ENCODE results near the gene LIN7C. TPM values are rescaled to one million over a fixed set of nuclear protein-coding genes. Genes with fewer than 3 reads are reported as not detected.
"Not testable (repeated sequence)": the region's sequence is repeated elsewhere in the genome, so short reads cannot be mapped to it uniquely, and the experiment has no call there.

Gene LIN7C
- total RNA-seq, 1 experiment from 2014 or later, result 70.6 TPM

DNA sequence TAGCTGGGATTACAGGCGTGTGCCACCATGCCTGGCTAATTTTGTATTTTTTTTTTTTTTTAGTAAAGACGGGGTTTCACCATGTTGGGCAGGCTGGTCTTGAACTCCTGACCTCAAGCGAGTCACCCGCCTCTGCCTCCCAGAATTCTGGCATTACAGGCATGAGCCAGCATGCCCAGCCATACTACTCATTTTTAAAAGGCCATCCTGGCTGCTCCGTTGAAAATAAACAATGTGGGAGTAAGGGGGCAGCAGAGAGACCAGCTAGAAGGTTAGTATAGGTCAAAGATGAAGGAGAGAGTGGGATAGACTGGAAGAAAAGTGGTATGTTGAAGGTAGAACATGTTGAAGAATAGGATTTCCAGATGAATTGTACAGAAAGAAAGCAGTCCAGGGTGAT is 17.6 kb upstream of the LIN7C start:
- Histone ChIP-seq H3K27me3 (no peaks in the 10 kb centered on the region), H3K27ac (no peak overlapping the region), H3K9me3 (replicated peaks) (peaks cover 6% of the 10 kb centered on the region; the same call in 1 of the 2 replicates), H3K36me3 (no peaks in the 10 kb centered on the region), H3K4me3 (no peak overlapping the region), H3K4me1 (0 out of 2 replicates have a peak, but pooled peaks cover 3% of the 10 kb centered on the region)
- DNase-seq, result peak; percentile 17 to 41

DNA sequence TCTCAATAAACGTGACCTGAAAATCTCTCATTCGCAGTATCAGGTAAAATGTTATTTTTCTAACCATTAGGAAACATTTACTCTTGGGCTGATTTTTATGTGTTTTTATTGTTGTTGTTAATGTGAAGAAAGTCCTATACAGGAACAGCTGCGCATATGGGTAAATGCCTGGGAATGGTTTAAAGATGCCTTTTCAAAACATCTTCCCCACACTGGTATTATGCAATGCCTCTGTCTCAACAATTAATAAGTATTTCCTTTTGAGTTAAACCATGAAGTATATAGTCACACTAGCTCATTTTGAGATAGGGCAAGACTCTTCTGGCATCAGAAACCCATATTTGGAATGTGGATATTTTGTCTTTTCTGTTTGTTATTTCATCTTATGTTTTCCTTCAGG is 13.7 kb upstream of the LIN7C start:
- 0 out of 2 replicates have a peak, but pooled peaks cover 3% of the 10 kb centered on the region for H3K4me1 ChIP-seq
- DNase-seq, result no peak
- H3K27me3 ChIP-seq, result no peaks in the 10 kb centered on the region
- H3K27ac ChIP-seq, result no peak overlapping the region
- H3K4me3 ChIP-seq, result no peak overlapping the region
- no peaks in the 10 kb centered on the region for H3K36me3 ChIP-seq
- H3K9me3 ChIP-seq (replicated peaks), result peaks cover 10% of the 10 kb centered on the region

DNA sequence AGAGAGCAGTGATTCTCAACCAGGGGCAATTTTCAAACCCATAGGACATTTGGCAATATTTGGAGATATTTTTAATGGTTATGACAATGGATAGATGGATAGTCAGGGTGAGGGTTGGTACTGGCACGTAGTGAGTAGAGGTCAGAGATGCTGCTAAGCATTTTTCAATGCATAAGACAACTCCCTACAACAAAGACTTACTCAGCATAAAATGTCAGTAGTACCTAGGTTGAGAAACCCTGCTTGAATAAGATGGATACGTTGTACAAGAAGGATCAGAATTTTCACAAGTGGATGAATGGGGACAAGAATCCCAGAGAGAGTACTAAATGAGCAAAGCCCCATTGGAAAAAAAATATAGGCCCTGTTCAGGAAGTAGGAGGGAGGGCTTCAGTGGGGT is 11.9 kb upstream of the LIN7C start:
- Histone ChIP-seq H3K36me3 (no peaks in the 10 kb centered on the region), H3K9me3 (replicated peaks) (peaks cover 13% of the 10 kb centered on the region), H3K27me3 (no peaks in the 10 kb centered on the region), H3K4me3 (no peak overlapping the region), H3K4me1 (peaks cover 12% of the 10 kb centered on the region), H3K27ac (no peak overlapping the region)
- DNase-seq, result no peak

DNA sequence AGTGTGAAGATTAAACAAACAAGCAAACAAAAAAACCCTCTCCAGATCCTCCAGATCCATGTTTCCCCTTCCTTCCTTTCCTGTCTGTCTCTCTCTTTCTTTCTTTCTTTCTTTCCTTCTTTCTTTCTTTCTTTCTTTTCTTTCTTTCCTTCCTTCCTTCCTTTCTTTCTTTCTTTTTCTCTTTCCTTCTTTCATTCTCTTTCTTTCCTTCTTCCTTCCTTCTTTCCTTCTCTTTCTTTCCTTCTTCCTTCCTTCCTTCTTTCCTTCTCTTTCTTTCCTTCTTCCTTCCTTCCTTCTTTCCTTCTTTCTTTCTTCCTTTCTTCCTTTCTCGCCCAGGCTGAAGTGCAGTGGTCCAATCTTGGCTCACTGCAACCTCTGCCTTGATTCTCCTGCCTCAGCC is 10.9 kb upstream of the LIN7C start:
- not testable (repeated sequence) for DNase-seq

DNA sequence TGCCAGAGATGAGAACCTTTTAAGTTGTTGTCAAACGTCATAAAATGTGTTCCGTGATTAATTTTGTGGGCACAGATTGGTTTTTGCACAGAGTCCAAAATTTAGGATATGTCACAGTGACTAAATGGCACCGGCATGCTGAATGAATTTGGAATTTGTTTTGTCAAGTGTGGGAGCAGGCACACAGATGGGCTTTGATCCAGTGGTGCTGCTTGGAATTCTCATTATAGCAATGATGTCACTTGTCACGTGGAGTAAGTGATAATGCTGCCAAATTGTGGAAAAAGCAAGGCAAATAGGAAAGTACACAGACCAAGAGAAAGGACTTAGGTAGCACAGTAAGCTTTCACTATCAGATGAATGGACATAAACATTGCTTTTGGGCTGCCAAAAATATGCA is 8.0 kb upstream of the LIN7C start:
- DNase-seq, result peak; percentile 36 to 50
- H3K27ac ChIP-seq, result peak overlapping the region; percentile 24; the same call in 1 of the 2 replicates
- 0 out of 2 replicates have a peak overlapping the region, but pooled peaks have one; percentile 0 for H3K4me3 ChIP-seq
- no peaks in the 10 kb centered on the region for H3K27me3 ChIP-seq
- peaks cover 7% of the 10 kb centered on the region for H3K9me3 ChIP-seq (replicated peaks)
- no peaks in the 10 kb centered on the region for H3K36me3 ChIP-seq
- peaks cover 11% of the 10 kb centered on the region for H3K4me1 ChIP-seq

More for the DNA sequence above, 10.9 kb upstream of the LIN7C start:
- not testable (repeated sequence) for H3K9me3 ChIP-seq (replicated peaks); H3K4me3 ChIP-seq; H3K27ac ChIP-seq; H3K36me3 ChIP-seq; H3K27me3 ChIP-seq
- peaks cover 11% of the 10 kb centered on the region for H3K4me1 ChIP-seq

DNA sequence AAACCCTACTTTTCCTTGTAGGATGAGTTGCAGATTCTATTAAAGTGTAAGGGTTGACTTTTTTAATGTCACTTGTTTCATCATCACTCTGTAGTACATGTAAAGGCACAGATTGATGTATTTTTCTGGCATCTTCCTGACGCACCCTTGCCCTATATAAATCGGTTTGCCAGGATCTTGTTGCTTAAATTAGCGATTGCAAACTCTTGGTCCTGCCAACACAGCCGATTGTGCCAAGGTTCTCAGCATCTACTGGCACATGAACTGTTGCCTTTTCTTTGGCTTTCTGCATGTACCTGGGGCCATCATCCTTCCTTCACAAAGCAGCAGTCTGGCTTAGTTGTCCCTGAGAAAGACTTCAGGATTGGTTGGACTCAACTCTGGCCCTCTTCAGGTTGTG is 7.5 kb upstream of the LIN7C start:
- Histone ChIP-seq H3K27ac (peak overlapping the region; percentile 24; the same call in 1 of the 2 replicates), H3K9me3 (replicated peaks) (peaks cover 7% of the 10 kb centered on the region), H3K36me3 (no peaks in the 10 kb centered on the region), H3K27me3 (no peaks in the 10 kb centered on the region), H3K4me3 (no peak overlapping the region), H3K4me1 (peaks cover 11% of the 10 kb centered on the region)
- DNase-seq, result no peak

DNA sequence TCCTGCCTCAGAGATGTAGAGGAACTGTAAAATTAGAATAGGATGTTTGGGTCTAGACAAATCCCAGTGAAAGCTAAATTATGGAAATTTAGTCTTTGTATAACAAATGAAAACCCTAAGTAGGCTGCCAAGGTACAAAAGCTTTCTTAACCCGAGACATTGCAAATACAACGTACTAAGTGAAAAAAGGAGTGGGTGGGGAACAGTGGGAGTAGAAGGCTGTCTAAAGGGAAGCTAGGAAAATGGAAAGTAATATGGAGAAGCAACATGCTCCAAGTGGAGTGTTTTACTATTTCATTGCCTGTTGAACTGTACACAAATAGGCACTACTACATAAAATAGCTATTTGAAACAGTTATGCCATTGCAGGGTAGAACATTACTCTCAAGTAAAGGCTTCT is 6.8 kb upstream of the LIN7C start:
- no peaks in the 10 kb centered on the region for H3K27me3 ChIP-seq
- H3K4me3 ChIP-seq, result no peak overlapping the region
- no peak overlapping the region for H3K27ac ChIP-seq
- H3K36me3 ChIP-seq, result no peaks in the 10 kb centered on the region
- H3K4me1 ChIP-seq, result peaks cover 11% of the 10 kb centered on the region
- H3K9me3 ChIP-seq (replicated peaks), result peaks cover 7% of the 10 kb centered on the region
- no peak for DNase-seq

DNA sequence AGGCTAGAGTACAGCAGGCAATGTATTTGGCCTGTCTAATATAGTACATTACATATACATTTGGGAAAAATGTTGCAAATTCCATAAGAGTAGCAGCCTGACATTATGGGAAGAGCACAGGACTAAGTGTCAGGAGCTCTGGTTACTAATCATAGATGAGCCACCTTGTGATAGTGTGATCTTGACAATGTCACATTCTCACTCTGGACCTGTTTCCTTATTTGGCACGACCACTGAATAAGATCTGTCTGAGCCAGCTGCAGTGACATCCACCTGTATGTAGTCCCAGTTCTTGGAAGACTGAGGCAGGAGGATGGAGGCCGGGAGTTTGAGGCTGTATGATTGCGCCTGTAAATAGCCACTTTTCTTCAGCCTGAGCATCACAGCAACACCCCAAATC is 5.7 kb upstream of the LIN7C start:
- Histone ChIP-seq H3K4me3 (no peak overlapping the region), H3K27ac (no peak overlapping the region), H3K27me3 (no peaks in the 10 kb centered on the region), H3K9me3 (replicated peaks) (peaks cover 7% of the 10 kb centered on the region), H3K4me1 (peaks cover 11% of the 10 kb centered on the region), H3K36me3 (no peaks in the 10 kb centered on the region)
- no peak for DNase-seq

DNA sequence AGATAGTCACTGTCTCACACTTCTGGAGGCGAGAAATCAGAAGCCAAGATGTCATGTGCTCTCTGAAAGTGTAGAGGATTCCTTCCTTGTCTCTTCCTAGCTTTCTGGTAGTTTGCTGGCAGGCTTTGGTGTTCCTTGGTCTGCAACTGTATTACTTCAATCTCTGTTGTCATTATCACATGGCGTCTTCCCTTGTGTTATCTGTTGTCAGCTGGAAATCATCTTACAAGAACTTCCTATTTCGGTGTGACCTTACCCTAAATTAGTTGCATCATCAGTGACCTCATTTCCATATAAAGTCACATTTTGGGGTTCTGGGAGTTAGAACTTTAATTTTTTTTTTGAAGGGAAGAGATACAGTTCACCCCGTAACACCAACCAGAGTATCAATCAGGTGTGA is 3.3 kb upstream of the LIN7C start:
- no peak for DNase-seq
- Histone ChIP-seq H3K36me3 (no peaks in the 10 kb centered on the region), H3K4me1 (peaks cover 11% of the 10 kb centered on the region), H3K4me3 (no peak overlapping the region), H3K27me3 (no peaks in the 10 kb centered on the region), H3K27ac (no peak overlapping the region), H3K9me3 (replicated peaks) (peaks cover under 1% of the 10 kb centered on the region; the same call in 1 of the 2 replicates)

DNA sequence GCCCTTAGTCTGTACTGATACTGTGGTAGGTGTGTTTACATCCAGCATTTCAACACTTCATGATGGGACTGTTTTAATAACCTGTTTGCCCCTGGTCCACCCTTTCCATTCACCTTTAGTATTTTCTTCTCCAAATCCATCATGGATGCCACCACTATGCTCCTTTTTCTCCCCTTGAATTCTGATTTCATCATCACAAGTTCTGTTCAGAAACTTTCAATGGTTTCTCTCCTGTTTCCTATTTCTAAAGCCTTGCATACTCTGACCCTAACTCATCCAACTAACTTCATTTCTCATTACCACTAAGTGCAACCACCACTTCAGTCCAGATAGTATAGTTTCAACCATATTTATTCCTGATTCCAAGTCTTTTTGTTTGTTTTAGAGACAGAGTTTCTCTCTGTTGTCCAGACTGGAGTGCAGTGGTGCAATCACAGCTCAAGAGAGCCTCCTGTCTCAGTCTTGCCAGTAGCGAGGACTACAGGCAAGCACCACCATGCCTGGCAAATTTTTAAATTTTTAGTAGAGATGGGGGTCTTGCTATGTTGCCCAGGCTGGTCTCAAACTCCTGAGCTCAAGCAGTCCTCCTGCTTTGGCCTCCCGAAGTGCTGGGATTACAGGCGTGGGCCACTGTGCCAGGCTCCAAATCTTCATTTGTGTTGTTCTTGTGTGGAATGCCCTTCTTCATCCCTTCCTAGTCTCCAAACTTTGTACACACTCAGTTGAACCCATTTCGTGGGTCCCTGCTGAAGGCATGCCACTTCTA is 1.2 kb upstream of the LIN7C start:
- no peaks in the 10 kb centered on the region for H3K4me1 ChIP-seq
- H3K36me3 ChIP-seq, result peaks cover 7% of the 10 kb centered on the region; the same call in 1 of the 2 replicates
- no peak overlapping the region for H3K27ac ChIP-seq
- DNase-seq, result no peak
- no peaks in the 10 kb centered on the region for H3K9me3 ChIP-seq (replicated peaks)
- no peaks in the 10 kb centered on the region for H3K27me3 ChIP-seq
- H3K4me3 ChIP-seq, result peak overlapping the region; percentile 85

DNA sequence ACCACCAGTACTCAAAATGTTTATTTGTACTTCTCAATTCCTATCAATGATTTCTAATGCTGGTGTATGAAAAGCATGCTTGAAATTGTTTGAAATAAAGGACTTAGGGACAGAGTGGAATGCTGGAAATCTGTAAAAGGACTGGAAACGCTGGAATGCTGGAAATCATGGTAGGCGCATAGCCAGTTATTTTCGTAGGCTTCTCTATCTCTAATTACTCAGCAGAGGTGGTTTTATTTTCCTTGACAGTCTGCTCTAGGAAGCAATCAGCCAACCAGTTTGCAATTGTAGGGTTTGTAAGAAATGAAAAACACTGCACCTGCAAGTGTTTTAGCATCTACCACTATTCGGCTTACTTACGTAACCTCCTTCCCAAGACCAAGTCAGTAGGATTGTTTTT is 788 bp downstream of the LIN7C start:
- H3K27me3 ChIP-seq, result no peaks in the 10 kb centered on the region
- H3K4me1 ChIP-seq, result no peaks in the 10 kb centered on the region
- H3K27ac ChIP-seq, result peak overlapping the region; percentile 64; the same call in 1 of the 2 replicates
- peaks cover 8% of the 10 kb centered on the region for H3K36me3 ChIP-seq
- H3K4me3 ChIP-seq, result peak overlapping the region; percentile 85
- DNase-seq, result no peak
- no peaks in the 10 kb centered on the region for H3K9me3 ChIP-seq (replicated peaks)

DNA sequence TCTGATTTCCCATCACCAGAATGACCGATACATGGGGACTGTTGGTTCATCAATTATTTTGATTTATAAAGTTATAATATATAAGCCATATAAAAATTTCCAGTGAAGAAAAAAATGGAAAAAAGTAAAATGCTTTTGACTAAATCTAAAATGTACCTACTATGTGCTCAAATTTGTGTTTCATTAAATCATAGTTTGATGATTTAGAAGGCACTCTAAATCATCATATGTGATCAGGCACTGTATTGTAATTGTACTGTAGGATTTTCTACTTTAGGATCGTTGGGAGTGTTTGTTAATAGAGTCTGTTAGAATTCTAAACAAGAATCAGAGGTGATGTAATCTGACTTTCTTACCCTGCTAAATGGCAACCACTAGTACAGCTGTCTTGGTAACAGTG is 2.4 kb downstream of the LIN7C start:
- no peaks in the 10 kb centered on the region for H3K9me3 ChIP-seq (replicated peaks)
- H3K4me1 ChIP-seq, result no peaks in the 10 kb centered on the region
- no peak overlapping the region for H3K4me3 ChIP-seq
- DNase-seq, result no peak
- peaks cover 16% of the 10 kb centered on the region for H3K36me3 ChIP-seq
- no peak overlapping the region for H3K27ac ChIP-seq
- H3K27me3 ChIP-seq, result no peaks in the 10 kb centered on the region

DNA sequence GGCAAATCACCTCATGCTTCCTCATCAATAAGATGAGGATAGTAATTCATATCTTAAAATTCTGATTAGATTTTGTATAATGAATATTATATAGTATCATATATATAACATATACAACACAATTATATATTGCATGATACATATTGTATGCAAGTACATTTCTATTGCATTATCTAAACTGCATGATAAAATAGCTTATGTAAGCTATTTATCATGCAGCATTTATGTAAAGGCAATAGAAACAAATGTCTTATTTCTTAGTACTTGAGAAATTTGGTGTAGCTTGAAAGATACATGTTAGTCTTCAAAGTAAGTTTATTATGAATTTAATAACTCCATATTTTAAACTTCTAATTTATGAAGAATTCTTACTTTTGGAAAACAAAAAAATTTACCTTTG is 5.5 kb downstream of the LIN7C start:
- Histone ChIP-seq H3K4me3 (no peak overlapping the region), H3K9me3 (replicated peaks) (no peaks in the 10 kb centered on the region), H3K4me1 (peaks cover 2% of the 10 kb centered on the region; the same call in 1 of the 2 replicates), H3K36me3 (peaks cover 42% of the 10 kb centered on the region), H3K27me3 (no peaks in the 10 kb centered on the region), H3K27ac (no peak overlapping the region)
- no peak for DNase-seq

DNA sequence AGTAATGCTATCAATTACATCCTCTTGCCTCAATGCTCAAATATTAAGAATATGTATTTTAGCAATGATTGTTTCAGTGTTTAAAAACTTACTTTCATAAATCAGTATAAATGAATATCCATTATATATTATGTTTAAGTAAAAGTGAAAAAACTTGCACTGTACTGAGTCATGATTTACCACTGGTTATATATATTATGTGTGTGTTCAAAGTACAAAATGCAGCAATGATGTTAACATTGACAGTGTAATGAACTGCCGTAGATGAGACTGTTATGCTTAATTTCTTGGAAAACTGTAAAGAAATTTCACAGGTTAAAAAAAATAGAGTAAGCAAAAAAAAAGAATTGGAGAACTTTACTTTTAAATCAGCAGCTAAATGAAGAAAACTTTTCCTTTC is 8.7 kb downstream of the LIN7C start:
- H3K27me3 ChIP-seq, result no peaks in the 10 kb centered on the region
- no peak overlapping the region for H3K27ac ChIP-seq
- H3K4me1 ChIP-seq, result peaks cover 2% of the 10 kb centered on the region; the same call in 1 of the 2 replicates
- DNase-seq, result no peak
- H3K9me3 ChIP-seq (replicated peaks), result no peaks in the 10 kb centered on the region; the same call in 1 of the 2 replicates
- H3K36me3 ChIP-seq, result peaks cover 53% of the 10 kb centered on the region
- H3K4me3 ChIP-seq, result no peak overlapping the region

DNA sequence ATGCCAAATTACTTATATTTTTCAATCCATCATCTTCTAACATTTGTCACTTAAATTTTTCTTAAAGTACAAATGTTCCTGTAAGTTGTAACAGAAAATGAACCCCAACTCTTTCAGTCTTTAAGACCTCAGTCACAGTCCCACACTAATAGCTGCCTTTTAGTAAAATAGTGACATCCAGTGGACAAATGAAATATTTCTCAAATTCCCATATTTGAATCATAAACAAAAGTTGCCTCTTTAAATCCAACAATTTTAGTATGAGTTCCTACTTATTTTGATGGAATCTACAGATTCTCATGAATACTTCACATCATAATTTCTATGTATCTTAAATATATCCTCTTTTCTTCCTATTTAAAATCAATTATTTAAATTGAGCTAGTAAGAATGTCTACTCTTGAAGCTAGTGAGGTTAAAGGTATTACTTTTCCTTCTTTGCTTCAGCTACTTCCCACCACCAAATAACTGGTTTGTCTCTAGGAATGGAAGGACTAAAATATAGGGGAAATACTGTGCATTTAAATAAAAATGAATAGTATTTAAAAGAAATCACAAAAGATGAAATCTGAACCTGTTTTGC is 9.2 kb downstream of the LIN7C start:
- Histone ChIP-seq H3K27me3 (no peaks in the 10 kb centered on the region), H3K36me3 (peaks cover 53% of the 10 kb centered on the region), H3K9me3 (replicated peaks) (no peaks in the 10 kb centered on the region; the same call in 1 of the 2 replicates), H3K27ac (no peak overlapping the region), H3K4me3 (no peak overlapping the region), H3K4me1 (peaks cover 2% of the 10 kb centered on the region; the same call in 1 of the 2 replicates)
- peak in 1 of 2 experiments; percentile 64 for DNase-seq
